RKO (cell line): ENCODE measurements around the gene FRMPD2.
"Not testable (repeated sequence)": the region's sequence is repeated elsewhere in the genome, so short reads cannot be mapped to it uniquely, and the experiment has no call there.

Source experiments
- DNase-seq: peaks from one replicate; pipeline ENCODE4 v3.0.0-alpha.2; 2016; ENCODE audit warnings: low spot score

FRMPD2 gene

DNA sequence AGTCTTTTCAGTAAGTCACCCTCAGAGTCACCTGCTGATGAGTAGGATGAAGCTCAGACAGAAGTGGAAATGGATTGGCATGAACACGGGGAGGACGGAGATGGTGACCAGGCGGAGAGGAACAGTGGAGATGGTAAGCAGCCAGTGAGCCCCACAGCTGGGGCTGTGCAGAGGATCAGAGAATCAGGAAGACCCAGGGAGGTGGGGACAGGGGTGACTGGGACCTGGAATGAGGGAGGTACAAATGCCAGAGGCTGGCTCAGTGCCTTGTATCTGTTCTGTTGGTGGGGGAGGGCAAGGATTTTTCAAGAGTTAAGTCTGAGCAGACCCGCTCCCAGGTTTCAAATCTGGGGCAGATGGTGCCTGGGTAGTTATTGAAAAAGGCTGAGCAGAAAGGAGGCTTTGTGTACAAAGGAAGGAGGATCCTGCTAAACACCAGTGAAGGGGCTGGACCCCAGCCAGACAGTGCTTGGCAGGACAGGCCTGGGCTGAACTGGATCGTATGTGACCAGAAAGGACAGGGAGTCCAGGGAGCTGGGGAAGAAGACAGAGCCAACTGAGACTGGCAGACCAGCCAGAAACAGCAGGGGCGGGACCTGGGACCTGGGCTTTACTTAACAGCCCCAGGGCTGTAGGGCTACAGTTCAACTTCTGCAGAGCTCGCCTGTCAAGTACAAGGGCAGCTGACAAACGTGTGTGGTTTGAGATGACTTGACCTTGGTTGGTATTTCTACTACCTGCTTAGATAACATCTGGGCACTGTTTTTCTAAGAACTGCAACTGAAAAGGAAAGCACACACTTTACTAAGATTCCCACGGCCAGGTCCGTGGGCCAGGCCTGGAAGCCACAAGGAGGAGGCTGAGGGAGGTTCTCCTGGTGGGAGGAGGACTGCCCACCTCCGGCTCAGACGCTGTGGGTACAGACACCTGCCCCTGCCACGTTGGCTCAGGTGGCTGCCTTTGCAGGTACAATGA is 13.2 kb upstream of the FRMPD2 start:
- DNase-seq: no peak

GRCh38 chr10:48286356-48286755 is 11.9 kb upstream of the FRMPD2 start:
- DNase-seq: no peak

DNA sequence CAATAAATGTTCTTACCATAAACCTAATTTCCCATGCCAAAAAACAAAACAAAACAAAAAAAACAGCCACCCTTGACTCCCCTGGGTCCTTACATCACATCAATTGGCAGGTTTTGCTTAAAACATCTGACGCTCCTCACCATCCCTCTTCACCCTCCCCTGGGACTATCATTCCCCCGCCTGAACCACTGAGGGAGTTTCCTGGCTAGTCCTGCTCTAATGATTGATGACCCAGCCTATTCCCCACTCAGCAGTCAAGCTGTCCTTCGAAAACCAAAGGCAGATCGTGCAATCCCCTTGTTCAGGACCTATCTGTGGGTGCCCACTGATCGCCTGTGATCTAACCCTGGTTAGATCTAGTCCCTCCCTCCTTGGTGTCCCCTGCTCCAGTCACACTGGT is 11.2 kb upstream of the FRMPD2 start:
- DNase-seq: no peak

GRCh38 chr10:48284811-48285210 is 10.3 kb upstream of the FRMPD2 start:
- no peak for DNase-seq

- no peak for DNase-seq
Observed at GRCh38 chr10:48284002-48284546, 9.6 kb upstream of the FRMPD2 start.

DNA sequence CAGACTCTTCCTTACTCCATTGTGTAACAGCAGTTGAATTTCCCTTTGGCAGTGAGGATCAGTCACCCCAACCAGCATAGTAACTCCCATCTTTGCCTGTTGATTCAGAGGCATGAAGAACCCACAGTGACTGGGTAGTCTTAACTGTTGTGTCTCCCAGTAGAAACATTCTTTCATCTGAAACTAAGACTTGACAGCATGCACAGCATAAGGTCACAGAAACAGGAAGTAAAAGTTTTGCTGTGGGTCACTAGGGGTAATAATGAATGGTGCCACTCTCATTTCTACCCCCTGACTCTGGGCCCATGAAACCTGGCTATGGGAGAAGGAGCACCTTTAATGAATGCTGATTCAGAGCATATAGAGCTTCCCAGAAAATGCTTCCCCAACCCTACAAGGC is 8.3 kb upstream of the FRMPD2 start:
- DNase-seq: no peak

- DNase-seq: not testable (repeated sequence)
Observed at GRCh38 chr10:48281697-48282096, 7.2 kb upstream of the FRMPD2 start.

GRCh38 chr10:48279081-48279751 is 4.7 kb upstream of the FRMPD2 start:
- no peak for DNase-seq

- no peak for DNase-seq
Observed at GRCh38 chr10:48277093-48277492, 2.6 kb upstream of the FRMPD2 start.

- no peak for DNase-seq
Observed at GRCh38 chr10:48273741-48274140, 755 bp downstream of the FRMPD2 start.

DNA sequence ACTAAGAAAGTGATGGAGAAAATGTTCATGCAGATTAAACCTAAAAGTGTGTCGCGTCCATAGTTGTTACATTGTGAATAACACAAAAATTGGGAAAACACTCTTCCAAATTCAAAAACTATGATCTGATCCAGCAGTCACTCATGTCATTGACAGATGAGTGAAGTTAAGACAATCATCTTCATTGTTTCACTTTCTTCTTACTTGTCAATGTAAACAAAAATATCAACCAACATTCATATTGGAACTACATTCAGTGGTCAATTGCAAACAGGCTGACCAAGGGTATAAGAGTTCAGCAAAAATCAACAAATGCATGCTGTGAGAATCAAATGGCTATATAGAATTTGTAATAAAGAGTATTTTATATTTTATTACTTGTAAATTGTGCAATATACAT is 1.8 kb downstream of the FRMPD2 start:
- DNase-seq: no peak

DNA sequence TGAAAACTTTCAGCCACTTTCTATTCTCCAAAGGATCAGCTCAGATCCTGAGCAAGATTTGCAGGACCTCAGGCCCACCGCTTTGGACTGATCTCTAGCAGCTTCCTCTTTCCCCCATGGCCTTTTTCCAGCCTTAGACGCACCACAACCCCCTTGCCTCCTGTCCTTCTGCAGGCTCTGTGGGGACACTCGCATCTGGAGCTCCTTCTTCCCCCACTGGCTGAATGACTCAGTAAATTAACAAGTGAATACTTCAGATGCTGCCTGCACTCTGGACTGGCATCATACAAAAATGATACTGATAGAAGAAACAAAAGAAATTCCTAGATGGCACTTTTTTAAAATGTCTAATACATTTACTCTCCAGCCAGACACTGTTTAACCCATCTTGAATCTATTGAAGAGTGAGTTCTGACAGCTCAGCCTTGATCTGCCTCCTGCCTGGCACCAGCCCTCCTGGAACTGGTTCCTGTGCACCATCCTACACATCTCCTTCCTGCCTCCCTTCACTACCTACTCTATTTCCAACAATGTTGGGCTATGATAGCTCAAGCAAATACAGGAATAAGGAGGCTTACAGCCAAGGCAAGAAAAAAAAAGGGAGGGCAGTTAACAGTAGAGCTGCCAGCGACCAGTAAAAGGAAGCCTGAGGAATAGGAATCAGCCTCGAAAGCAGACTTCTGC is 3.3 kb downstream of the FRMPD2 start:
- no peak for DNase-seq

GRCh38 chr10:48266528-48266927 is 8.0 kb downstream of the FRMPD2 start:
- DNase-seq: peak; percentile 45

- no peak for DNase-seq
Observed at GRCh38 chr10:48258105-48258504, 16.4 kb downstream of the FRMPD2 start.

DNA sequence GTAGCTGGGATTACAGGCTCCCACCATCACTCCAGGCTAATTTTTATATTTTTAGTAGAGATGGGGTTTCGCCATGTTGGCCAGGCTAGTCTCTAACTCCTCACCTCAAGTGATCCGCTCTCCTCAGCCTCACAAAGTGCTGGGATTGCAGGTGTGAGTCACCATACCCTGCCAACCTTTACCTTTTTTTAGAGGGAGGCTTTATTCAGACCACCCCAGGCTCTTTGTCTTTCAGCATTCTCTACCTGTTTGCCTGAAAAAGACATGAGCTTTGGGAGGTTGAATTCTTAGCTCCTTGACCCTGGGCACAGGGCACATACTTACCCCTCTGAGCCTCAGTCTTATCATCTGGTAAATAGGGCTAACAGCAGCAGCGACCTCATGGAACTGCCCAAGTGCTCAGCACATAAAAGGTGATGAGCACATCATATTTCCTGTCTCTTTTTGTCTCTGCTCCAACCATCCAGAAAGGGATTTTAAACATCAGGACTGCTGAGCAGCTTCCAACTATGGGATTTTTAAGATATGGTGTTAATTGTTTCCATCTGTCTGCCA is 17.0 kb downstream of the FRMPD2 start:
- DNase-seq: no peak

DNA sequence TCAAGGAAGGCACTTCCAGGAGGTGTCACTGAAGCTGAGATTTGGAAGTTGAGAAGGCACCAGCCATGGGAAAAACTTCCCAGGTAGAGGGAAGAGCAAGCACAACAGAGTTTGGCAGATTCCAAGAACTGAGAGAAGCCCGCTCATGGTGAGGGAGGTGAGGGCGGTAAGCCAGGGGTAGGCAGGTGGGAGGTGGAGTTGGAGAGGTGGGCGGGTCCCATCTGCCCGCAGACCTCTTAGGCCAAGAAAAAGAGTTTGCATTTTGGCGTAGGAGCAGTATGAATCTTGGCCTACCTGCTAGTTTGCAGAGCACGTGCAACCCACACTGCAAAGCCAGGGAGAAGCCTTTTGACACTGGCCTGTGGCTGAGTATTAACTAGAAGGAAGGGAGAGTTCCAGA is 18.8 kb downstream of the FRMPD2 start:
- no peak for DNase-seq

DNA sequence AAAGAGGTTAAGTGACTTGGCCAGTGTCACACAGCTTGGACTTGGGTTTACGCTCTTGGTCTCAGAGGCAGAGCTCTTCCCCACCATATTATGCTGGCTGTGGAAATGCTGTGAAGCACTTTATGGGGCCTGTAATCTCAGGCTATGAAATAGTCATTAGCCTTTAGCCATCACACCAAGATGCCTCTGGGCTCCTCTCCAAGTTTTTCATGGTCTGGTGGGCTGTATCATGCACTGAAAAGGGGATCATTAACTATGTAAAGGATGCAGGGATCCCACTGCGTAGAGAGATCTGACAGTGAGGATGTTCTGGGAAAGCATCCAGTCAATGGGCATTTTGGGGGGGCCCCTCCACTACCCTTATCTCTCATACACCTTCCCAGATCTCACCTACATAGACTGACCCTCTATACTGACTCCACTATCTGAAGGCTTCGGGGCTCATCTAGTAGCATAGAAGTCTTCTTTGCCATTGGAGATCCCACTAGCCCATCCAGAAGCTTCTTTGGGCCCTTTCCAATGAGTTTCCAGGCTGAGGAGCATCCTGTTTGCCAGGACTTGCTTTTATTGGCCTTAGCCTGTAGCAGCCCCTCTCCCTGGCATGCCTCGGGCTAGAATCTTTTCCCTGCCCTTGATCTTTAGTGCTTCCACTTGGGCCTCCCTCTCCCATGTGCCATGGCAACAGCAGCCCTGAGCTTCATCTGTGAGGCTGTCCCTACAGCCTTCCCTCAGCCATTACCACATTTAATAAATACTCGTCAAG is 19.6 kb downstream of the FRMPD2 start:
- no peak for DNase-seq

- peak; percentile 32 for DNase-seq
Observed at GRCh38 chr10:48253970-48254657, 20.4 kb downstream of the FRMPD2 start.

GRCh38 chr10:48252354-48252650 is 22.2 kb downstream of the FRMPD2 start:
- no peak for DNase-seq

DNA sequence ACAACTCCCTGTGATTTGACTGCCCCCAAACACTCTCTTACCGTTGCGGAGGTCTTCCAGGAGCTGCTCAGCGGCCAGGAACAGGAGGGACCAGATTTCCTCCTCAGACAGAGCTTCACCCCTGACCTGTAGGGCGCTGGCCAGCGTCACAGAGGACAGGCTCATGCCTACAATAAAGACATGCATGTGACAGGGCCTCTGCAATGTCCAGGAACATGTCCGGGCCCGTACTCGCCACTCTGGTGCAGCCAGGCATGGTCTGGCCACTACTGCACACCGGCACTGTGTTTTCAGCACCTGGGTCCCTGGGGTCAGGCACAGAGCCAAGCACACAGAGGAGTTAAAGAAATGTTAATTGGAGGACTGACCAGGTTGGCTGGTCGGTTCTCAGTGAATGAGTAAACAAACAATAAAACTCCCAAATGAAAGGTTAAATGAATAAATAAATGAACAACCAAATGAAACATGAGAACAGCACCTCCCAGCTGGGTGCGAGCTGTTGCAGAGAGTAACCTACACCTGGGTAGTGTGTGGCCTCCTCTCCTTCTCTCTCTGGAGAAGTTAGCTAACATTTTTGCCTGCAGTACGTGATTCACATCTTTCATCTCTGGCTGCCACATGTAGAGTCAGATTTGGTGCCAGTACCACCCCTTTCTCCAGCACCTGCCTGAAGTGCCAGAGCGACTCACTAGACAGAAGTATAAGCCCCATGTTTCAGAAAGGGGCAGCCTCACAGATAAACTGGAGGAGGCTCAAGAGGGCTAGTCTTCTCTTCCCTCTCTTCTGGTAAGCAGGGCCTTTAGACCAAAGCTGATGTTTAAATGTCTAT is 22.8 kb downstream of the FRMPD2 start:
- no peak for DNase-seq
